Mononuclear cell (primary cell): ENCODE results near the gene PLEKHJ1. TPM values are rescaled to one million over a fixed set of nuclear protein-coding genes. Genes with fewer than 3 reads are reported as not detected.
"Not testable (repeated sequence)": the region's sequence is repeated elsewhere in the genome, so short reads cannot be mapped to it uniquely, and the experiment has no call there.

Source experiments
- H3K27me3 ChIP-seq: 2 replicates; pipeline ENCODE4 v1.6.0; 2011; ENCODE audit warnings: low read length, control low read depth; ENCODE audit not compliant: insufficient read depth
- H3K4me1 ChIP-seq: 2 replicates; pipeline ENCODE4 v1.5.1; 2011; ENCODE audit warnings: mild to moderate bottlenecking, low read length, control low read depth; ENCODE audit not compliant: insufficient read depth
- H3K4me3 ChIP-seq: 2 replicates; pipeline ENCODE4 v1.5.1; 2011; ENCODE audit warnings: mild to moderate bottlenecking, low read length, moderate library complexity
- H3K9me3 ChIP-seq: 2 replicates; pipeline ENCODE4 v1.5.1; 2011; ENCODE audit warnings: low read depth, mild to moderate bottlenecking, control low read depth, low read length
- total RNA-seq: library from RNA; depleted of rRNA; stranded (reverse); fragments of >200 nt; gene quantifications from one replicate; pipeline ENCODE4 v1.2.3, GENCODE V29; 2012

PLEKHJ1 gene
- 25.3 TPM for total RNA-seq

DNA sequence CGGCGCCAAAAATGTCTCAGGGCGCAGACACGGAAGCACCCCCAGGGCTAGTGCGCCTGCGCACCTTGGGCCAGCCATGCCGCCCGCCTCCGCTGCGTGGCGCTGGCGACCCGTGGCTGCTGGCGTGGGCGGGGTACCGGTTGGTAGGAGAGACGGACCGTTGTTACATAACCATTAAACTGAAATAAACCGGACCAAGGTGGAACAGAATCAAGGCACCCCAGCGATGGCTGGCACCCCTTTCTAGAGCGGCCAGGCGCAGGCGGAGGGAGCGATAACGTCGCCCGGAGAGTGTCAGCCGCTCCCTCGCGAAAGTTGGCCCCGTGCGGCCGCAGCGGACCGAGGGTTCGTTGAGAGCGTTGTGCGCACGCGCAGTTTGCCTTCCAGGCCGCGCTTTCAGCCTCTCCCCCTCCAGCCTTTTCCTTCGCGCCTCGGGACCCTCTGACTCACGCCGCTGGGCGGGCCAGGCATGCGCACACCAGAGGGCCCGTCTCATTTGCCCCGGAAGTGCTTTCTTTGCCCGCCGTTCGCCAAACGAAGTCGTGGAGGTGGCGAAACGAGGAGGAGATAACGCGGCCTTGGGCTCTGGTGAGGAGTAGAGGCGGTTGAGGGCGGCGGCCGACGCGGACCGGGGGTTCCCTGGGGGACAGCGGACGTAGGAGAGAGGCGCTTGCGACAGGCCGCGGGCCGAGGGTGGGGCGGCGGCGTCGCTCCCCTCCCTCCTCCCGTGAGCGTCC lies at the start of gene PLEKHJ1, which contains the start of gene SF3A2:
TSS of gene PLEKHJ1 (minus strand) at position 16 of the 737 bp plus-strand sequence. CDS start 81 bp downstream, outside the sequence.
TSS of gene SF3A2 (plus strand) at position 511 of the 737 bp plus-strand sequence. CDS start 6,595 bp downstream, outside the sequence.
- H3K9me3 ChIP-seq: no peaks in the 10 kb centered on the region
- peak within 1 kb of the TSS; percentile 45 for H3K4me3 ChIP-seq
- H3K27me3 ChIP-seq: no peaks in the 10 kb centered on the region
- peaks cover 64% of the 10 kb centered on the region for H3K4me1 ChIP-seq

GRCh38 chr19:2283835-2284507 lies 47.8 kb upstream of the PLEKHJ1 start:
- Histone ChIP-seq H3K4me3 (no peak overlapping the region), H3K4me1 (peaks cover 64% of the 10 kb centered on the region), H3K27me3 (no peaks in the 10 kb centered on the region), H3K9me3 (no peaks in the 10 kb centered on the region)

GRCh38 chr19:2282862-2283237 lies 46.7 kb upstream of the PLEKHJ1 start:
- H3K4me3 ChIP-seq: peak overlapping the region; percentile 43
- H3K9me3 ChIP-seq: no peaks in the 10 kb centered on the region
- H3K4me1 ChIP-seq: peaks cover 53% of the 10 kb centered on the region
- H3K27me3 ChIP-seq: no peaks in the 10 kb centered on the region

- Histone ChIP-seq H3K9me3 (no peaks in the 10 kb centered on the region), H3K4me1 (peaks cover 47% of the 10 kb centered on the region), H3K27me3 (no peaks in the 10 kb centered on the region), H3K4me3 (peak within 1 kb of the TSS; percentile 43)
Measured at GRCh38 chr19:2282062-2282861, 46.1 kb upstream of the PLEKHJ1 start, which contains the start of gene PEAK3. TSS of gene PEAK3 (minus strand) at chr19:2282175. CDS start at chr19:2280931, 1,244 bp downstream.

- H3K9me3 ChIP-seq, H3K27me3 ChIP-seq: not testable (repeated sequence)
- Histone ChIP-seq H3K4me1 (peaks cover 40% of the 10 kb centered on the region), H3K4me3 (peak overlapping the region; percentile 43)
Measured at GRCh38 chr19:2281265-2282061, 45.3 kb upstream of the PLEKHJ1 start.

- Histone ChIP-seq H3K9me3 (no peaks in the 10 kb centered on the region), H3K4me3 (no peak overlapping the region), H3K27me3 (no peaks in the 10 kb centered on the region), H3K4me1 (peaks cover 39% of the 10 kb centered on the region)
Measured at GRCh38 chr19:2280633-2281264, 44.6 kb upstream of the PLEKHJ1 start.

GRCh38 chr19:2278459-2279158 lies 42.5 kb upstream of the PLEKHJ1 start:
- no peaks in the 10 kb centered on the region for H3K27me3 ChIP-seq
- H3K4me1 ChIP-seq: peaks cover 52% of the 10 kb centered on the region
- H3K4me3 ChIP-seq: no peak overlapping the region
- no peaks in the 10 kb centered on the region for H3K9me3 ChIP-seq

GRCh38 chr19:2277138-2277537 lies 41.0 kb upstream of the PLEKHJ1 start:
- no peaks in the 10 kb centered on the region for H3K27me3 ChIP-seq
- no peaks in the 10 kb centered on the region for H3K9me3 ChIP-seq
- peaks cover 54% of the 10 kb centered on the region for H3K4me1 ChIP-seq
- H3K4me3 ChIP-seq: no peak overlapping the region

GRCh38 chr19:2276429-2276986 lies 40.4 kb upstream of the PLEKHJ1 start:
- Histone ChIP-seq H3K4me1 (peaks cover 54% of the 10 kb centered on the region), H3K27me3 (no peaks in the 10 kb centered on the region), H3K4me3 (no peak overlapping the region), H3K9me3 (no peaks in the 10 kb centered on the region)

GRCh38 chr19:2275588-2276428 lies 39.7 kb upstream of the PLEKHJ1 start:
- H3K9me3 ChIP-seq: no peaks in the 10 kb centered on the region
- no peak overlapping the region for H3K4me3 ChIP-seq
- H3K4me1 ChIP-seq: peaks cover 54% of the 10 kb centered on the region
- H3K27me3 ChIP-seq: no peaks in the 10 kb centered on the region

- no peaks in the 10 kb centered on the region for H3K9me3 ChIP-seq
- H3K4me3 ChIP-seq: no peak overlapping the region
- H3K27me3 ChIP-seq: no peaks in the 10 kb centered on the region
- peaks cover 46% of the 10 kb centered on the region for H3K4me1 ChIP-seq
Measured at GRCh38 chr19:2274931-2275535, 38.9 kb upstream of the PLEKHJ1 start.

- no peaks in the 10 kb centered on the region for H3K9me3 ChIP-seq
- H3K4me3 ChIP-seq: no peak overlapping the region
- H3K4me1 ChIP-seq: peaks cover 44% of the 10 kb centered on the region
- H3K27me3 ChIP-seq: no peaks in the 10 kb centered on the region
Measured at GRCh38 chr19:2274185-2274711, 38.1 kb upstream of the PLEKHJ1 start.
